Cardiac muscle cell (in vitro differentiated cells and primary cell): ENCODE results near the gene AXDND1. TPM values are rescaled to one million over a fixed set of nuclear protein-coding genes. Genes with fewer than 3 reads are reported as not detected.

Experiments
- DNase-seq, 2 donors: peaks; one replicate each; pipeline versions ENCODE4 v3.0.0 to v3.0.0-alpha.2; 2010 to 2017; ENCODE audit warnings: low read depth in 1 of 2, low spot score in 1 of 2
- H3K27ac ChIP-seq: fragments of 200-600 bp; sonication (generic); 2 replicates; pipeline ENCODE4 v1.5.1; 2016
- H3K27me3 ChIP-seq: fragments of 200-600 bp; sonication (generic); 2 replicates; pipeline ENCODE4 v1.6.0; 2016; ENCODE audit warnings: control low read depth
- H3K36me3 ChIP-seq: fragments of 200-600 bp; sonication (generic); 2 replicates; pipeline ENCODE4 v1.5.1; 2016; ENCODE audit warnings: control low read depth
- H3K4me1 ChIP-seq: fragments of 200-600 bp; sonication (generic); 2 replicates; pipeline ENCODE4 v1.8.1; 2017; ENCODE audit warnings: low read depth, mild to moderate bottlenecking, mixed run types
- H3K4me3 ChIP-seq: fragments of 200-600 bp; sonication (generic); 2 replicates; pipeline ENCODE4 v1.5.1; 2016; ENCODE audit warnings: mild to moderate bottlenecking
- H3K9me3 ChIP-seq: fragments of 200-600 bp; sonication (generic); 2 replicates; pipeline ENCODE4 v1.5.1; 2017; ENCODE audit warnings: low read depth, mild to moderate bottlenecking, control low read depth
- CTCF ChIP-seq: IDR thresholded peaks from 2 replicates; pipeline ENCODE4 v1.5.1; 2012; ENCODE audit warnings: low read depth, mild to moderate bottlenecking, low read length
- polyA plus RNA-seq: library from polyadenylated mRNA; unstranded; fragments of >200 nt; fragmentation: Nextera tagmentation; extraction: Ambion mirVana; gene quantifications from 2 replicates; pipeline ENCODE4 v1.2.1, GENCODE V29; 2016
- total RNA-seq: library from RNA; depleted of rRNA; stranded (reverse); fragments of >200 nt; gene quantifications from 2 replicates; pipeline ENCODE4 v1.2.3, GENCODE V29; 2016

AXDND1 gene
- total and polyA plus RNA-seq, 2 experiments from 2014 or later, result 0.54 to 0.70 TPM

- no peaks in the 10 kb centered on the region for H3K9me3 ChIP-seq
- no peak for DNase-seq
- H3K36me3 ChIP-seq, result no peaks in the 10 kb centered on the region
- no peaks in the 10 kb centered on the region for H3K4me1 ChIP-seq
- H3K27me3 ChIP-seq, result peaks cover under 1% of the 10 kb centered on the region
- no peak for TF ChIP-seq CTCF
- H3K27ac ChIP-seq, result no peak overlapping the region
- no peak overlapping the region for H3K4me3 ChIP-seq
These were observed 235.3 kb downstream of the AXDND1 start for GRCh38 chr1:179601093-179601492.

Other genes starting within 250 kb of the AXDND1 start
- 5.9 and 13.5 TPM in 2 replicates for gene ABL2, start 136.3 kb upstream of the AXDND1 start, total RNA-seq
- gene ABL2, start 136.3 kb upstream of the AXDND1 start, polyA plus RNA-seq, result 5.0 and 6.9 TPM in 2 replicates
- gene SOAT1, start 72.2 kb upstream of the AXDND1 start, total RNA-seq, result 5.1 and 5.5 TPM in 2 replicates
- gene SOAT1, start 72.2 kb upstream of the AXDND1 start, polyA plus RNA-seq, result 14.3 and 16.3 TPM in 2 replicates
- gene NPHS2, start 210.0 kb downstream of the AXDND1 start, total RNA-seq, result not detected in 2 replicates
- gene NPHS2, start 210.0 kb downstream of the AXDND1 start, polyA plus RNA-seq, result not detected in 2 replicates
- gene TDRD5, start 225.9 kb downstream of the AXDND1 start, total RNA-seq, result 0.21 TPM in 1 of 2 replicates, not detected in the other
- not detected in 2 replicates for gene TDRD5, start 225.9 kb downstream of the AXDND1 start, polyA plus RNA-seq